Hypothalamus (tissue), 51 donors: ENCODE data around the gene MAP9.
"Not testable (repeated sequence)": the region's sequence is repeated elsewhere in the genome, so short reads cannot be mapped to it uniquely, and the experiment has no call there.

Experiments used
- DNase-seq, 51 donors: peaks; one replicate each; lab custom pipeline; 2025; lab: John Stamatoyannopoulos, UW

MAP9 gene

GRCh38 chr4:155376387-155377268 lies at the start of gene MAP9:
Gene MAP9 (minus strand): TSS chr4:155376965. CDS start chr4:155375850, 1,115 bp downstream.
- peak; percentile 29 to 97 (median 89) for DNase-seq

- DNase-seq = not testable (repeated sequence)
Measured at GRCh38 chr4:155424778-155425177, 48.0 kb upstream of the MAP9 start.

- DNase-seq = no peak
Measured at GRCh38 chr4:155423671-155424070, 46.9 kb upstream of the MAP9 start.

GRCh38 chr4:155419266-155419665 lies 42.5 kb upstream of the MAP9 start:
- DNase-seq = no peak

- DNase-seq = no peak
Measured at GRCh38 chr4:155415662-155416061, 38.9 kb upstream of the MAP9 start.

GRCh38 chr4:155413451-155413850 lies 36.7 kb upstream of the MAP9 start:
- DNase-seq = no peak

GRCh38 chr4:155411546-155411945 lies 34.8 kb upstream of the MAP9 start:
- no peak for DNase-seq

- DNase-seq = no peak
Measured at GRCh38 chr4:155408796-155409195, 32.0 kb upstream of the MAP9 start.

GRCh38 chr4:155407480-155407879 lies 30.7 kb upstream of the MAP9 start:
- DNase-seq = no peak

GRCh38 chr4:155405059-155405458 lies 28.3 kb upstream of the MAP9 start:
- DNase-seq = no peak

- DNase-seq = peak in 1 of 51 donors; percentile 10
Measured at GRCh38 chr4:155403886-155404285, 27.1 kb upstream of the MAP9 start.

- DNase-seq = no peak
Measured at GRCh38 chr4:155402941-155403340, 26.2 kb upstream of the MAP9 start.

GRCh38 chr4:155400893-155401292 lies 24.1 kb upstream of the MAP9 start:
- DNase-seq = no peak

GRCh38 chr4:155399974-155400697 lies 23.4 kb upstream of the MAP9 start:
- DNase-seq = no peak

- DNase-seq = no peak
Measured at GRCh38 chr4:155392481-155393184, 15.9 kb upstream of the MAP9 start.

GRCh38 chr4:155391932-155392331 lies 15.2 kb upstream of the MAP9 start:
- DNase-seq = no peak

GRCh38 chr4:155388162-155388561 lies 11.4 kb upstream of the MAP9 start:
- DNase-seq = no peak

GRCh38 chr4:155383541-155383940 lies 6.8 kb upstream of the MAP9 start:
- DNase-seq = no peak

- no peak for DNase-seq
Measured at GRCh38 chr4:155377276-155377675, 511 bp upstream of the MAP9 start.

- DNase-seq = no peak
Measured at GRCh38 chr4:155371432-155372043, 5.2 kb downstream of the MAP9 start.

- no peak for DNase-seq
Measured at GRCh38 chr4:155367608-155368007, 9.2 kb downstream of the MAP9 start.
